HL-60 (cell line): ENCODE measurements around the gene NAA38.

Experiments used
- GABPA ChIP-seq: IDR thresholded peaks from 2 replicates; pipeline ENCODE4 v1.6.1; 2012; ENCODE audit warnings: low read depth
- POLR2AphosphoS5 ChIP-seq: IDR thresholded peaks from 2 replicates; pipeline ENCODE4 v1.6.1; 2012; ENCODE audit warnings: low read depth
- REST ChIP-seq: IDR thresholded peaks from 2 replicates; pipeline ENCODE4 v1.6.1; 2012; ENCODE audit warnings: low read depth; ENCODE audit not compliant: insufficient replicate concordance
- TF ChIP-seq, protein P1 (sequence below): IDR thresholded peaks from one replicate; pipeline ENCODE4 v1.5.1; 2011; ENCODE audit warnings: low read length, control low read depth, inconsistent platforms; ENCODE audit not compliant: insufficient read depth

GRCh38 chr17:7864995-7865650, 7.8 kb upstream of the NAA38 start:
- TF ChIP-seq POLR2AphosphoS5 = no peak
- TF ChIP-seq, protein P1, sequence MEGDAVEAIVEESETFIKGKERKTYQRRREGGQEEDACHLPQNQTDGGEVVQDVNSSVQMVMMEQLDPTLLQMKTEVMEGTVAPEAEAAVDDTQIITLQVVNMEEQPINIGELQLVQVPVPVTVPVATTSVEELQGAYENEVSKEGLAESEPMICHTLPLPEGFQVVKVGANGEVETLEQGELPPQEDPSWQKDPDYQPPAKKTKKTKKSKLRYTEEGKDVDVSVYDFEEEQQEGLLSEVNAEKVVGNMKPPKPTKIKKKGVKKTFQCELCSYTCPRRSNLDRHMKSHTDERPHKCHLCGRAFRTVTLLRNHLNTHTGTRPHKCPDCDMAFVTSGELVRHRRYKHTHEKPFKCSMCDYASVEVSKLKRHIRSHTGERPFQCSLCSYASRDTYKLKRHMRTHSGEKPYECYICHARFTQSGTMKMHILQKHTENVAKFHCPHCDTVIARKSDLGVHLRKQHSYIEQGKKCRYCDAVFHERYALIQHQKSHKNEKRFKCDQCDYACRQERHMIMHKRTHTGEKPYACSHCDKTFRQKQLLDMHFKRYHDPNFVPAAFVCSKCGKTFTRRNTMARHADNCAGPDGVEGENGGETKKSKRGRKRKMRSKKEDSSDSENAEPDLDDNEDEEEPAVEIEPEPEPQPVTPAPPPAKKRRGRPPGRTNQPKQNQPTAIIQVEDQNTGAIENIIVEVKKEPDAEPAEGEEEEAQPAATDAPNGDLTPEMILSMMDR = no peak
- no peak for TF ChIP-seq GABPA
- TF ChIP-seq REST = no peak
